ENCODE measurements around the gene PSMB5. TPM values are rescaled to one million over a fixed set of nuclear protein-coding genes. Genes with fewer than 3 reads are reported as not detected.

PSMB5 gene
- total RNA-seq, 1 donor from 2014 or later, result 123 TPM

- Mint-ChIP-seq H3K4me3 (peak overlapping the region; percentile 76), H3K9me3 (no peaks in the 10 kb centered on the region), H3K4me1 (peaks cover 48% of the 10 kb centered on the region), H3K27ac (peak overlapping the region; percentile 100), H3K27me3 (ENCODE audit: low read depth) (no peaks in the 10 kb centered on the region), H3K36me3 (peaks cover 12% of the 10 kb centered on the region)
- no peak for TF ChIP-seq CTCF (IDR thresholded peaks at IDR 0.05; ENCODE audit: unreplicated experiment)
- no peak for DNase-seq (ENCODE audit: low spot score in 2 of 2, unreplicated experiment in 2 of 2)
Measured at GRCh38 chr14:22978981-22979671, 55.6 kb downstream of the PSMB5 start.

GRCh38 chr14:22978487-22978837 lies 56.2 kb downstream of the PSMB5 start:
- Mint-ChIP-seq H3K27me3 (ENCODE audit: low read depth) (no peaks in the 10 kb centered on the region), H3K27ac (peak overlapping the region; percentile 100), H3K36me3 (peaks cover 17% of the 10 kb centered on the region), H3K4me3 (peak overlapping the region; percentile 76), H3K4me1 (peaks cover 52% of the 10 kb centered on the region), H3K9me3 (no peaks in the 10 kb centered on the region)
- TF ChIP-seq CTCF (IDR thresholded peaks at IDR 0.05; ENCODE audit: unreplicated experiment), result no peak
- no peak for DNase-seq (ENCODE audit: low spot score in 2 of 2, unreplicated experiment in 2 of 2)

GRCh38 chr14:22977684-22978486 lies 56.8 kb downstream of the PSMB5 start:
- Mint-ChIP-seq H3K36me3 (peaks cover 21% of the 10 kb centered on the region), H3K9me3 (no peaks in the 10 kb centered on the region), H3K27ac (peak overlapping the region; percentile 100), H3K4me1 (peaks cover 52% of the 10 kb centered on the region), H3K4me3 (peak overlapping the region; percentile 76), H3K27me3 (ENCODE audit: low read depth) (no peaks in the 10 kb centered on the region)
- TF ChIP-seq CTCF (IDR thresholded peaks at IDR 0.05; ENCODE audit: unreplicated experiment), result no peak
- DNase-seq (ENCODE audit: low spot score in 2 of 2, unreplicated experiment in 2 of 2), result peak; percentile 43 to 69

GRCh38 chr14:22977434-22977683 lies 57.3 kb downstream of the PSMB5 start:
- no peak for TF ChIP-seq CTCF (IDR thresholded peaks at IDR 0.05; ENCODE audit: unreplicated experiment)
- Mint-ChIP-seq H3K4me3 (peak overlapping the region; percentile 46), H3K9me3 (no peaks in the 10 kb centered on the region), H3K36me3 (peaks cover 22% of the 10 kb centered on the region), H3K27ac (peak overlapping the region; percentile 100), H3K27me3 (ENCODE audit: low read depth) (no peaks in the 10 kb centered on the region), H3K4me1 (peaks cover 52% of the 10 kb centered on the region)
- DNase-seq (ENCODE audit: low spot score in 2 of 2, unreplicated experiment in 2 of 2), result no peak

GRCh38 chr14:22976620-22977433 lies 57.9 kb downstream of the PSMB5 start:
- peaks cover 26% of the 10 kb centered on the region for H3K36me3 Mint-ChIP-seq
- H3K4me1 Mint-ChIP-seq, result peaks cover 52% of the 10 kb centered on the region
- H3K9me3 Mint-ChIP-seq, result no peaks in the 10 kb centered on the region
- H3K27me3 Mint-ChIP-seq (ENCODE audit: low read depth), result no peaks in the 10 kb centered on the region
- no peak for DNase-seq (ENCODE audit: low spot score in 2 of 2, unreplicated experiment in 2 of 2)
- TF ChIP-seq CTCF (IDR thresholded peaks at IDR 0.05; ENCODE audit: unreplicated experiment), result no peak
- H3K27ac Mint-ChIP-seq, result peak overlapping the region; percentile 100
- H3K4me3 Mint-ChIP-seq, result peak overlapping the region; percentile 46

Other genes with a start within 250 kb of the PSMB5 start
- gene SLC7A7, start 219.5 kb downstream of the PSMB5 start, total RNA-seq, result 8.3 to 9.8 TPM (median 8.9 TPM) in 3 replicates
- gene MRPL52, start 205.0 kb downstream of the PSMB5 start, total RNA-seq, result 67.4 to 77.0 TPM (median 74.4 TPM) in 3 replicates
- gene MMP14, start 198.3 kb downstream of the PSMB5 start, total RNA-seq, result 302 to 306 TPM (median 304 TPM) in 3 replicates
- gene LRP10, start 163.2 kb downstream of the PSMB5 start, total RNA-seq, result 38.6 to 40.4 TPM (median 39.8 TPM) in 3 replicates
- gene REM2, start 151.7 kb downstream of the PSMB5 start, total RNA-seq, result 2.6 to 3.0 TPM (median 3.0 TPM) in 3 replicates
- 97.9 to 106 TPM (median 101 TPM) in 3 replicates for gene RBM23, start 115.8 kb downstream of the PSMB5 start, total RNA-seq
- 86.2 to 89.8 TPM (median 86.2 TPM) in 3 replicates for gene PRMT5, start 105.5 kb downstream of the PSMB5 start, total RNA-seq
- 32.7 to 33.2 TPM (median 33.0 TPM) in 3 replicates for gene HAUS4, start 77.8 kb downstream of the PSMB5 start, total RNA-seq
- gene AJUBA, start 52.3 kb downstream of the PSMB5 start, total RNA-seq, result 108 to 110 TPM (median 109 TPM) in 3 replicates
- 14.0 to 15.1 TPM (median 14.9 TPM) in 3 replicates for gene C14orf93, start 24.8 kb downstream of the PSMB5 start, total RNA-seq
- gene PSMB11, start 7.3 kb upstream of the PSMB5 start, total RNA-seq, result 0.09 TPM in 1 of 3 replicates, not detected in the others
- 26.4 to 30.4 TPM (median 29.3 TPM) in 3 replicates for gene CDH24, start 22.6 kb upstream of the PSMB5 start, total RNA-seq
- 372 to 401 TPM (median 374 TPM) in 3 replicates for gene ACIN1, start 60.2 kb upstream of the PSMB5 start, total RNA-seq
- gene C14orf119, start 60.6 kb upstream of the PSMB5 start, total RNA-seq, result 43.2 to 48.5 TPM (median 45.6 TPM) in 3 replicates
- not detected in 3 replicates for gene CIROP, start 70.1 kb upstream of the PSMB5 start, total RNA-seq
- not detected in 3 replicates for gene CEBPE, start 84.4 kb upstream of the PSMB5 start, total RNA-seq
- gene SLC7A8, start 148.8 kb upstream of the PSMB5 start, total RNA-seq, result 52.5 to 62.3 TPM (median 58.7 TPM) in 3 replicates
- gene RNF212B, start 203.0 kb upstream of the PSMB5 start, total RNA-seq, result not detected in 3 replicates